ENCODE measurements around the gene BCL2.

BCL2 gene

GRCh38 chr18:63079114-63079513, 240.5 kb downstream of the BCL2 start:
- Mint-ChIP-seq H3K27ac (no peak overlapping the region), H3K27me3 (no peaks in the 10 kb centered on the region), H3K36me3 (ENCODE audit: low read depth) (peaks cover 4% of the 10 kb centered on the region), H3K9me3 (peaks cover 5% of the 10 kb centered on the region), H3K4me3 (no peak overlapping the region), H3K4me1 (ENCODE audit: low read depth) (peaks cover 13% of the 10 kb centered on the region)

GRCh38 chr18:63078471-63078870, 241.1 kb downstream of the BCL2 start:
- H3K9me3 Mint-ChIP-seq, result peaks cover 5% of the 10 kb centered on the region
- H3K36me3 Mint-ChIP-seq (ENCODE audit: low read depth), result peaks cover 4% of the 10 kb centered on the region
- no peak overlapping the region for H3K4me3 Mint-ChIP-seq
- no peaks in the 10 kb centered on the region for H3K27me3 Mint-ChIP-seq
- H3K27ac Mint-ChIP-seq, result no peak overlapping the region
- H3K4me1 Mint-ChIP-seq (ENCODE audit: low read depth), result peaks cover 13% of the 10 kb centered on the region

- Mint-ChIP-seq H3K4me1 (ENCODE audit: low read depth) (peaks cover 13% of the 10 kb centered on the region), H3K27ac (peak overlapping the region; percentile 24), H3K4me3 (peak overlapping the region; percentile 76), H3K9me3 (peaks cover 3% of the 10 kb centered on the region), H3K27me3 (no peaks in the 10 kb centered on the region), H3K36me3 (ENCODE audit: low read depth) (peaks cover 3% of the 10 kb centered on the region)
These were observed 244.6 kb downstream of the BCL2 start for GRCh38 chr18:63074981-63075404.

- peaks cover 13% of the 10 kb centered on the region for H3K4me1 Mint-ChIP-seq (ENCODE audit: low read depth)
- H3K36me3 Mint-ChIP-seq (ENCODE audit: low read depth), result no peaks in the 10 kb centered on the region
- H3K27me3 Mint-ChIP-seq, result no peaks in the 10 kb centered on the region
- no peak overlapping the region for H3K4me3 Mint-ChIP-seq
- H3K9me3 Mint-ChIP-seq, result no peaks in the 10 kb centered on the region
- H3K27ac Mint-ChIP-seq, result no peak overlapping the region
These were observed 246.1 kb downstream of the BCL2 start for GRCh38 chr18:63073481-63073880.
